HG03457 (cell line): ENCODE results near the gene CRYAB.
"Not testable (repeated sequence)": the region's sequence is repeated elsewhere in the genome, so short reads cannot be mapped to it uniquely, and the experiment has no call there.

ENCODE experiments used
- ATAC-seq: cut with Tn5 transposase; IDR thresholded peaks from one replicate; pipeline ENCODE4 v1.9.1; 2021; ENCODE audit warnings: moderate number of reproducible peaks; ENCODE audit not compliant: unreplicated experiment

Gene CRYAB

DNA sequence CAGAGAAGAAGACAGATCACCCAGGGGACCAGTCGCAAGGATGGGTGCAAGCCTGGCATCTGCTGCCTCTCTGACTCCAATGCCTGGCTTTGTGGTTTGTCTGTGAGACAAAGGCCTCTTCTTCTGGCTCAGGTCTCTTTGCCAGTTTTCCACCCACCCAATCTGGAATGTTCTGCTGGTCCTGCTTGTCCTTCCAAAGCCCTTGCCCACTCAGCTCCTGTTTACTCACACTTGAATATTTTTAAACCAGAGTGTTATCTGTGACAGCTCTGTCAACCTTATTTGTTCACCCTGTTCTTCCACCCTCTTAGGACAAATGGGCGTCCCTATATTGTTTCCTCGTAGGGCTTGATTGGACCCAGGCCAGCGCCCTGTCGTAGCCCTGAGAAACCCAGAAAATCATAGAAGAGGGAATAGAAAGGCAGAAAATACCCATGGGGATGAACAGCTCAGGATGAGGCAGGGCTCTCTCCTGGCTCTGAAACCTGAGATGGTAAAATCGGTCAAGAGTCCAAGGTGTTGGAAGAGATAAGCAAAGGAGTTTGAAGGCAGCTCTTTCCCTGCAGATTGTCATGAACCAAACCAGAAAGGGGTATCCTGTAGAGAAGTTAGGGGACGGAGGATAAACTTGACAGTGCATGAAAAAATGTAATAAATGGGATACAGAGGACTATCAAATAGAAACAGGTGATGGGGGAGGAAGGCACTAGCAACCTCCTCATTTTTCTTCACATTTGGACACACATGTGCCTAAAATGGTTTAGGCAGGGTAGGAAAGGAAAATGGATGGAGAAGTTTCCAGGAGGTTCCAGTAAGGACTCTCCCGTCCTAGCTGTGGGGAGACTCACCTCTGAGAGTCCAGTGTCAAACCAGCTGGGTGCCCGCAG lies 651 bp downstream of the CRYAB start:
- no peak for ATAC-seq

DNA sequence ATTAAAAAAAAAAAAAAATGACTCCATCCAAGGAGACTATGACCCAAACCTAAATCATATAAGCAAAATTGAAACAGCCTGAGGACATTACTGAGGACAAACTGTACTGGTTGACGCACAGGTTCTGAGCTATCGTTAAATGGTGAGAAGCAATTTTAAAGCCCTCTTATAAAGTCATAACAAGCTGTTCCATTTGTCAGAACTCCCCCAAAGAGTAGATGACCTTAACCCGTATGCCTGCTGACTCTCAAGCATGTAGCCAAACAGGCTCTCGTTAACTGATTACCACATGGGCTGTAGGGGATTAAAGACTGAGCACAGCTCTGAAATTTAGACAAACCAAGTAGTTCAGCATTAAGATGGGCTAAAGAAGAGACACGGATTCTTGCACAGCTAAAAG lies 2.2 kb downstream of the CRYAB start:
- ATAC-seq, result no peak

DNA sequence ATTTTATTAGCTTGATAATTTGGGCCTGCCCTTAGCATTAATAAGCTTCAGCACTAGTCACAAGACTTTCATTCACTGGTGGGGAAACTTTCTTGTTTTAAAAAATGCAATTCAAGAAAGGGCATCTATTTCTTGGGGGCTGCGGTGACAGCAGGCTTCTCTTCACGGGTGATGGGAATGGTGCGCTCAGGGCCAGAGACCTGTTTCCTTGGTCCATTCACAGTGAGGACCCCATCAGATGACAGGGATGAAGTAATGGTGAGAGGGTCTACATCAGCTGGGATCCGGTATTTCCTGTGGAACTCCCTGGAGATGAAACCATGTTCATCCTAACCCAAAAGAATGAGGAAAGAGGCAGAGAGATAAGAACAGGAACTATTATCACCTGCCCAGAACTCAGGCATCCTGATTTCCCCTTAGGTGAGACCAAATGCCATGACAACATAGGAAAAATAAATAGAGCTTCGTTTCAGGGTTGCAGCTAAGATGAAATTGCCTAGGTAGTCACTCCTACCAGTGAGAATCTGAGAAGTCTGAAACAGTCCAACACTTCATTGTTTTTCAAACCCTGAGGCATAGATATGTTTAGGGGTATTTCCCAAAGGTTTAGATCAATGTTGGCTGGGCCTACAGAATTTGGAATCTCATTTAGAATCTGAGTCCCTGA lies 2.8 kb downstream of the CRYAB start:
- ATAC-seq, result no peak

DNA sequence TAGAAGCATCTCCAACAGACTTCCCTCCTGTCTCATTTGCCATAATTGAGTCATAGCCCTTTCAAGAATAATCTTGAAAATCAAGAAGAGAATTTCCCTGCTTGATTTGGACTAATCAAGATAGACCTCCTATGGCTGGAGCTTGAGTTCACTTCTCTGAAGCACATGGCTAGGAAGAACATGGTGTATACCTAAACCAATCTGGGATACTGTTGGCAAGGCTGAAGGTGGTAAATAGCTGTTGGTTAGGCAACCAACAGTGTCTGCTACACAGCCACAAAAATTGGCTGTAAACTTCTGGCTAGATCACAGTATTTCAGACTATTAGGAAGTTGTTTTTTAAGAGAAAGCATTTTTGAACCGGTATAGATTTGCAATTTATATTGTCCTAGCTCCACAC lies 4.9 kb downstream of the CRYAB start:
- no peak for ATAC-seq

DNA sequence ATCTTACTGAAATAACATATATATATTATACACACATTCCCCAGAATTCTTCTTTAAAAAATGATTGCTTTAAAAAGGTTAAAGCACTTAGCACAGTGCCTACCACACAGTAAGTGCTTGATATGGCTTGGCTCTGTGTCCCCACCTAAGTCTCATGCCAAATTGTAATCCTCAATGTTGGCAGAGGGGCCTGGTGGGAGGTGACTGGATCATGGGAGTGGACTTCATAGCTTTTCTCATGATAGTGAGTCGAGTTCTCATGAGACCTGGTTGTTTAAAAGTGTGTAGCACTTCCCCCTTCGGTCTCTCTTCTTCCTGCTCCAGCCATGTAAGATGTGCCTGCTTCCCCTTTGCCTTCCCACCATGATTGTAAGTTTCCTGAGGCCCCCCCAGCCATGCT lies 6.2 kb downstream of the CRYAB start:
- no peak for ATAC-seq

DNA sequence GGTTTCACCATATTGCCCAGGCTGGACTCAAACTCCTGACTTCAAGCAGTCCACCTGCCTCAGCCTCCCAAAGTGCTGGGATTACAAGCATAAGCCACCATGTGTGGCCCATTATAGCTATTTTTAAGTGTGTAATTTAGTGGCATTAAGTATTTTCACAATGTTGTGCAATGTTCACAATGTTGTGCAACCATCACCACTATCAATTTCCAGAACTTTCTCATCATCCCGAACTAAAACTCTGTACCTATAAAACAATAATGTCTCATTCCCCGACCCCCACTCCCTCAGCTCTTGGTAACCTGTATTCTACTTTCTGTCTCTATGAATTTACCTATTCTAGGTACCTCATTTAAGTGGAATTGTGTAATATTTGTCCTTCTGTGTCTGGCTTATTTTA lies 24.7 kb downstream of the CRYAB start:
- ATAC-seq, result no peak

DNA sequence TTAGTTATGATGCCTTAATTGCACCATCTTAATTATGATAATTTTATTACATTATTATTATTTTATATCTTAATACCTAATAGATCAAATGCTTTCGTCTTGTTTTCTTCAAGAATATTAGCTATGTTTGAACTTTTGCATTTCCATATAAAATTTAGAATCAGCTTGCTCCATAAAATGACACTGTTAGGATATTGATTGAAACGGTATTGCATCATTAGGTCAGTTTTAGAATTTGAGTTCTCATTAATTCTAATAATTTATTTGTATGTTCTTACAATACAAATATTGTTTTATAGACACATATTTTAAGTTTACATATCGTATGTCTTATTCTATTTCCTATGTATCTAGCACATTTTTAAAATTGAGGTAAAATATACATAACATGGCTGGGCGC lies 25.5 kb downstream of the CRYAB start:
- no peak for ATAC-seq

DNA sequence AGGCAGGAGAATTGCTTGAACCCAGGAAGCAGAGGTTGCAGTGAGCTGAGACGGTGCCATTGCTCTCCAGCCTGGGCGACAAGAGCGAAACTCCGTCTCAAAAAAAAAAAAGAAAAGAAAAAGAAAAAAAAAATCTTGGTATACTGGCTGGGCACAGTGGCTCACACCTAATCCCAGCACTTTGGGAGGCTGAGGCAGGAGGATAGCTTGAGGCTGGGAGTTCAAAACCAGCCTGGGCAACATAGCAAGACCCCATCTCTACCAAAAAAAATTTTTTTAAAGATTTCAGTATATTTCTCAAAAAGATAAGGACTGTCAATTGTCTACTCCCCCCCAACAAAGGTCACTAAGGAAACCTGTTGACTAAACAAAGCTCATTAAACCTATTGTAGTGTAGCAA lies 26.5 kb downstream of the CRYAB start:
- ATAC-seq, result not testable (repeated sequence)

DNA sequence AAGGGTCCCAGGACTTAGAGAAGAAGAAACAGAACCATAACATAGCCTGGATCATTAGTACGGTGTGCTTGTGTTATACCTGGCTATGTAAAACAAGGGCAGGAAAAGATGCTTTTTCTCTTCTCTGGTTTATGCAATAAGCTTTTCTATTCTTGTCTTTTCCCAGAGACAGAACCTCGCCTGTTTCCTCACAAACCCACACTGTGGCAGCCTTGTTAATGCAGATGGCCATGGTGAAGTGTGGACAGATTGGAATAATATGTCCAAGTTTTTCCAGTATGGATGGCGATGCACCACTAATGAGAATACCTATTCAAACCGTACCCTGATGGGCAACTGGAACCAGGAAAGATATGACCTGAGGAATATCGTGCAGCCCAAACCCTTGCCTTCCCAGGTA lies 29.4 kb downstream of the CRYAB start:
- no peak for ATAC-seq

DNA sequence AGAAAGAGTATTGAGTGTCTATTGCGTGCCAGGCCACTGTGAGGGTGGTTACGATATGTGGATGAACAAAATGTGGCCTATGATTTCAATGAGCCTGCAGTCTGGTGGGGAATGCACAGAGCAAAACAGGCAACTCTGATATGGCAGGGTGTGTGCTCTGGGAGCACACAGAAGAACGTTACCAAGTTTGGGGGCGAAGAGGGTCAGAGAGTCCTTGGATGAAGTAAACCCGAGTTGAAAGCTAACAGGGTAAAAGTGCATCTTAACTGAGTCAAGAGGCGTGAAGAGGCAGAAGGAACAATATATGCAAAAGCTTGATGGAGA lies 32.0 kb downstream of the CRYAB start:
- no peak for ATAC-seq

DNA sequence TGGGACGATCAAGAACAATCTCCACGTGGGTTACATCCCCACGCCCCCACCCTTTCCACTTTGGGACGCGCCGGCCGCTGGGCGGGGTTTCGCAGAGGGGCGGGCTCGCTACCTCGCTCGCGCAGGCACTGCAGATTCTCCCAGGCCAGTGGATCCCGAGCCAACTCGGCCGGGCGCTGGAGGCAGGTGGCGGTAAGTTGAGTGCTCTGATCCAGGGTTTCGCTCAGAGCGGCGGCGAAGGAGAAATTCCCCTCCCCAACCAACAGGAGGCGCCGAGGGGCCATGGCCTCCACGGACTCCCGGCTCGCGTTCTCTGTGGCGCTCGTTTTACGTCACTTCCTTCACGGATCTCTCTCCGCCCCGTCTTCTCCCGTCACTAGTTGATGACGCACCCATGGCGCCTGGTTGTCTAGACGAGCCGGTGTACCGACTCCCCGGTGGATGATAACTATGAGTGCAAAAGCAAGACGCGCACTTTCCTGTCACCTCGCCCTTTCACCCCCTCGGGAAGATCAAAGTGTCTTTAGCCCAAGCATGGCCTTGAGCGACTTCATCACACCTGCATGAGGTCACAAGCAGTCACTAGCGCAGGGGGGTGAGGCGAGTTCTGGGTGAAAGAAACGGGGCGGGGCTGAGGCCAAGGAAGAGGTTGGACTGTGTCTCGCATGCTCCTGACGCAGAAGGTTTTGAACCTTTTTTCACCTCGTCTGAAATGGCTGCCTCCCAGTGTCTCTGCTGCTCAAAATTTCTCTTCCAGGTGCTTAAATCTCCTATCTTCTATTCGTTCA lies 32.5 kb downstream of the CRYAB start, which contains the start of the genes CFAP68 and FDXACB1:
Gene CFAP68, plus strand, starts transcription at position 693 of the 788 bp plus-strand sequence. Its CDS starts 20 bp downstream, at position 713.
Gene FDXACB1, minus strand, starts transcription at position 317 of the 788 bp plus-strand sequence. Its CDS starts 33 bp downstream, at position 284.
- ATAC-seq, result peak; percentile 79

DNA sequence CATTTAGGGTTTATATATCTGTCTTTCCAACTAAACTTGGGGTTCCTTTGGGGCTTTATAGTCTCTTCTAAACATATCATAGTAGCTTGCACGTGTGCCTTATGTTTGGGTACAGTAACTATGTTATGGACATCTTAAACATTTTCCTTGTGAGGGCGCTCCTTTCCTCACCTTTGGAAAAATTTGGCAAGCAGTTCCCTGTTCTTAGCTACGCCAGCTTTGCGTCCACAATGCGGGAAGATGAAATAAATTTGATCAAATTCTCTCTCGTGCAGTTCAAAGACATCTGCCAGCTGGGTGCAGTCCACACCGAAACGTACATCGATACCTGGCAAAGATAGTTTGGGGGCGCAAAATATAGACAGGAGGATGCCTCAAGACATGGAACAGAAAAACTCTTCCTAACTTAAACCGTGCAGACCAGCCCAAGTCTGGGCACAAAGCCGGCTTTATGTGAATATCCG lies 33.2 kb downstream of the CRYAB start:
- ATAC-seq, result no peak

DNA sequence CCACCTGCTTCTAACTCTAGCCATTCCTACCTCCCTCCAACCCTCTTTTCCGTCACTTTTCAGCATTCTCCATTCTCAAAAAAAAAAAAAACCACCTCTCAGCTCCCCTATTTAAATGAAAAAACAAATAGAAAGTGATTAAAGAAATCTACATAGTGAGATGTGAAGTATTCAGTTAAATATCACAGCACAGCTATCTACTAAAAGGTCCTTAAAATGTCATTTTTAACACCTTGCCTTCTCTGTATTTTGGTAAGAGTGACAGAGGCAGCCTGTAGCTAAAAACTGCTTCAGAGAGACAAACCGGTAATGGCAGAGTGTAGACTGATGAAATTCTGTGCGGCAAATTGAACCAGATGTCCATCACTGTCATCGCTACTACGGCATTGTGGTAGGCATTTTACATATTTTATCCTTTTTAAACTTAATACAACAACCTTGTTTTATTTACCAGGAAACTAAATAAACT lies 39.8 kb downstream of the CRYAB start:
- no peak for ATAC-seq

DNA sequence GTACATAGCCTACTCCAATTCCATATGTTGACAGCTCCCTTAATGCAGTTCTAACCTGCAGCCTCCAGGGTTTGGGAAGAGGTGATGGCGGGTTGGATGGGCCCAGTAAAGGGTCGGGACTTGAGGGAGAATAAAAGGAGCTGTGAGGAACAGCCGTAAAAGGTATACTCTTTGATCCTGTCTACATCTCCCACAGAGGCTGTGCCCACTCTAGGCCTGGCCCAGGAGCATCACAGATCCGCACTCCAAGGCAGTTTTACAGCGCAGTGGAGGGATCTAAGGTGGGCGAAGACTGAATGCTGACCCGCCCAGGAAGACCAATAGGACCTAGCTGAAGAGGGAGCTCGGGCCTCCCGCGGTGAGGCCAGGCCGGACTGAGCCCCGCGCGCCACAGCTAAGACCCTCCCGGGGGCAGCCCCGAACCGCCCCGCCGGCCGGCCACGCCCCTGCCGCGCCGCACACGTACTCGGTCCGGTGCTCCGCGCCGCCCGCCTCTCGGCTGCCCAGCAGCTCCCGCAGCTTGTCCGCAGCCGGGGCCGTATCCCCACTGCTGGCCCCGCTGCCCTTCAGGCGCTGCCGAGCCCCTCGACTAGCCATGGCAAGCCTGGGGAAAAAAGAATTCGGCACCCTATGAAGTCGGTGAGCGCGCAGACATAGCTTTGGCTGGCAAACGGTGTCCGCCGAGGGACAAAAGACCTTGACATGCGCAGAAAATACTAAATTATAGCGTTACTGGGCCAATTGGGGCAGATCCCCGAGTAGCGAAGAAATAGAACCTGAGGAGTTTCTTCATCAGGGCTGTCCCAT lies 40.5 kb downstream of the CRYAB start, which contains the start of gene ALG9:
Gene ALG9, minus strand, starts transcription at position 696 of the 807 bp plus-strand sequence. Its CDS starts 99 bp downstream, at position 597.
- peak; percentile 71 for ATAC-seq

DNA sequence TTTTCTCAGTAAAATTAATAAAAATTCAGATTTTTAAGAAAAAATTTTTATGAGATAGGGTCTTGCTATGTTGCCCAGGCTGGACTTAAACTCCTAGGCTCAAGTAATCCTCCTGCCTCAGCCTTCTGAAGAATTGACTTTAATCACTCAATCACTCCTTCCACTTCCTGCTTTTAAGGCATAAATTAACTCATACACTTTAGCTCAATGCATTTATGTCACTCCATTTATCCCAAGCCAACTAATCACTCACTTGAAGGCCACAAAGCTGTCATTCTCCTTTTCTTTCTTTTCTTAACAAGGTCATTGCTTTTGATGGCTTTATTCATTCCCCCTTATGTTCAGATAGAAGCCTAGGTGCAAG lies 41.1 kb downstream of the CRYAB start:
- peak; percentile 6 for ATAC-seq

DNA sequence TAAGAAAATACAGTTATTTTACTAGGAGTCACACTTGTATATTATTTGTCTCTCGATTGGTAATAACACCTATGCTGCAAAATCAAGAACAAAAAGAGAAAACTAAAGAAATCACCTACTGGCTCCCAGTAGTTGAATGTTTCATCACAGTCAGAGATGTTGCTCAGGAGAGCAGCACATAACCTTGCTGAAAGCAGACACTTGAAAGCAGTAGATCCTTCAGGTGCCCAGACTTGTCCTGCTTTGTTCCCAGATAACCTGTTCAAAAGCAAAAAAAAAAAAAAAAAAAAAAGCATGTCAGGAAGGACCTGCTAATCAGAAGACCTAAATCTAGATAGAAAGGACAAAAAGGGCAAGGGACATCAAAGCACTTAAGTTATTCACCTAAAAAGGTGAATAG lies 41.5 kb downstream of the CRYAB start:
- ATAC-seq, result no peak

DNA sequence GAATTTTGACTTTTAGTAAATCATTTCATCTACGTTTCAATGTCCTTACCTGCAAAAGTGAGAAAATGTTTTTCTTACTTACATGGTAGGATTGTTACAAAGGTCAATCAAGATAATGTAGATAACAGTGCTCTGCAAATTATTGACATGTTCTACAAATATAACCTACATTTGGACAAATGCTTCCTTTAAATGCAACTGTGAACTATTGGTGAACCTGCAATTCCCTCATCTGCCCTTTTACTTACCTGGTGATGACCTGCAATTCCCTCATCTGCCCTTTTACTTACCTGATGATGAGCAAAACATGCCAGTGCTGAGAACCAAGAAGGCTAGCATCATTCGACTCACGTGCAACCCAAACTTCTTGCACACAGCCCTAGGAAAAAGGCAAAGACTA lies 51.3 kb downstream of the CRYAB start:
- no peak for ATAC-seq
